GM18867 (cell line): ENCODE measurements around the gene SPC24.
"Not testable (repeated sequence)": the region's sequence is repeated elsewhere in the genome, so short reads cannot be mapped to it uniquely, and the experiment has no call there.

Source experiments
- ATAC-seq: cut with Tn5 transposase; IDR thresholded peaks from one replicate; pipeline ENCODE4 v1.9.1; 2021; ENCODE audit warnings: mild to moderate bottlenecking, moderate library complexity; ENCODE audit not compliant: unreplicated experiment

Gene SPC24

GRCh38 chr19:11098327-11098726, 57.3 kb downstream of the SPC24 start:
- no peak for ATAC-seq

GRCh38 chr19:11097367-11097766, 58.2 kb downstream of the SPC24 start:
- ATAC-seq, result not testable (repeated sequence)

GRCh38 chr19:11096210-11096841, 59.3 kb downstream of the SPC24 start:
- peak; percentile 49 for ATAC-seq
